Measurements from ENCODE around the gene DNASE1. TPM values are rescaled to one million over a fixed set of nuclear protein-coding genes. Genes with fewer than 3 reads are reported as not detected.

DNASE1 gene
- total and polyA plus RNA-seq, 4 donors, result 0.77 to 11.6 (median 6.2) TPM

GRCh38 chr16:3638916-3639644, 15.4 kb upstream of the DNASE1 start:
- Histone ChIP-seq H3K4me1 (ENCODE audit: control insufficient read depth in 4 of 4, insufficient read depth in 4 of 4, low read length in 3 of 4) (peaks cover 0 to 7% (median 2%) of the 10 kb centered on the region in 4 donors), H3K9me3 (ENCODE audit: control insufficient read depth in 4 of 4, low read length in 3 of 4) (no peaks in the 10 kb centered on the region), H3K27ac (ENCODE audit: low read depth in 1 of 2, low read length in 2 of 2) (no peak overlapping the region), H3K4me3 (ENCODE audit: low read depth in 1 of 3, low read length in 3 of 3) (no peak overlapping the region), H3K9ac (ENCODE audit: low read depth in 1 of 2, low read length in 2 of 2) (no peak overlapping the region), H3K27me3 (ENCODE audit: control insufficient read depth in 4 of 4, insufficient read depth in 4 of 4, low read length in 3 of 4) (no peaks in the 10 kb centered on the region), H3K36me3 (ENCODE audit: control insufficient read depth in 4 of 4, insufficient read depth in 3 of 4, low read depth in 1 of 4, low read length in 3 of 4) (peaks cover 0 to 8% (median under 1%) of the 10 kb centered on the region in 4 donors)
- TF ChIP-seq GABPA (IDR thresholded peaks at IDR 0.05 in 1 of 2, conservative IDR thresholded peaks at IDR 0.05 in 1 of 2) (no peak), MAX (IDR thresholded peaks at IDR 0.05) (no peak), ATF3 (IDR thresholded peaks at IDR 0.05) (no peak), RAD21 (IDR thresholded peaks at IDR 0.05) (no peak), TAF1 (conservative IDR thresholded peaks at IDR 0.05) (no peak), REST (IDR thresholded peaks at IDR 0.05) (no peak), ZBTB33 (IDR thresholded peaks at IDR 0.05) (no peak), CTCF (IDR thresholded peaks at IDR 0.05; ENCODE audit: low read depth, low read length, missing input control) (no peak), FOXA1 (IDR thresholded peaks at IDR 0.05) (no peak)
- DNase-seq (ENCODE audit: low spot score), result no peak
- WGBS, result 95% methylated on average over 13 of the region's 13 CpGs

GRCh38 chr16:3640207-3640606, 14.3 kb upstream of the DNASE1 start:
- Histone ChIP-seq H3K4me1 (ENCODE audit: control insufficient read depth in 4 of 4, insufficient read depth in 4 of 4, low read length in 3 of 4) (peaks cover 0 to 7% (median 2%) of the 10 kb centered on the region in 4 donors), H3K27ac (ENCODE audit: low read depth in 1 of 2, low read length in 2 of 2) (no peak overlapping the region), H3K4me3 (ENCODE audit: low read depth in 1 of 3, low read length in 3 of 3) (no peak overlapping the region), H3K9ac (ENCODE audit: low read depth in 1 of 2, low read length in 2 of 2) (no peak overlapping the region), H3K9me3 (ENCODE audit: control insufficient read depth in 4 of 4, low read length in 3 of 4) (no peaks in the 10 kb centered on the region), H3K27me3 (ENCODE audit: control insufficient read depth in 4 of 4, insufficient read depth in 4 of 4, low read length in 3 of 4) (no peaks in the 10 kb centered on the region), H3K36me3 (ENCODE audit: control insufficient read depth in 4 of 4, insufficient read depth in 3 of 4, low read depth in 1 of 4, low read length in 3 of 4) (peaks cover 0 to 8% (median under 1%) of the 10 kb centered on the region in 4 donors)
- DNase-seq (ENCODE audit: low spot score), result no peak
- TF ChIP-seq MAX (IDR thresholded peaks at IDR 0.05), result no peak
- no peak for TF ChIP-seq YY1 (IDR thresholded peaks at IDR 0.05)
- no peak for TF ChIP-seq SP1 (IDR thresholded peaks at IDR 0.05)
- no peak for TF ChIP-seq REST (IDR thresholded peaks at IDR 0.05)
- TF ChIP-seq HNF4G (IDR thresholded peaks at IDR 0.05), result no peak
- no peak for TF ChIP-seq ZBTB33 (IDR thresholded peaks at IDR 0.05)
- TF ChIP-seq FOXA1 (IDR thresholded peaks at IDR 0.05), result no peak
- no peak for TF ChIP-seq RAD21 (IDR thresholded peaks at IDR 0.05)
- TF ChIP-seq HNF4A (conservative IDR thresholded peaks at IDR 0.05), result no peak
- WGBS, result 77% methylated on average over 3 of the region's 3 CpGs
